Sigmoid colon (tissue), 7 donors: Measurements from ENCODE around the gene GRIK4. TPM values are rescaled to one million over a fixed set of nuclear protein-coding genes. Genes with fewer than 3 reads are reported as not detected.

Experiments
- DNase-seq: peaks from one replicate; pipeline ENCODE4 v3.0.0-alpha.2; 2019
- H3K27ac ChIP-seq, 4 donors: fragments of 200-600 bp; sonication (generic); one replicate each; pipeline ENCODE4 v1.5.1; 2016 to 2019; ENCODE audit warnings: mild to moderate bottlenecking in 1 of 4
- H3K27me3 ChIP-seq, 3 donors: fragments of 200-600 bp; sonication (generic); one replicate each; pipeline ENCODE4 v1.5.1; 2019; ENCODE audit warnings: mild to moderate bottlenecking in 1 of 3
- H3K36me3 ChIP-seq, 4 donors: fragments of 200-600 bp; sonication (generic); one replicate each; pipeline ENCODE4 v1.5.1; 2016 to 2019
- H3K4me1 ChIP-seq, 4 donors: fragments of 200-600 bp; sonication (generic); one replicate each; pipeline ENCODE4 v1.5.1; 2017 to 2019
- H3K4me3 ChIP-seq, 4 donors: fragments of 200-600 bp; sonication (generic); one replicate each; pipeline ENCODE4 v1.5.1; 2017 to 2019; ENCODE audit warnings: mild to moderate bottlenecking in 2 of 4, moderate library complexity in 1 of 4
- H3K9me3 ChIP-seq, 4 donors: fragments of 200-600 bp in 3 of 4; sonication (generic) in 3 of 4; one replicate each; pipeline versions ENCODE4 v1.5.1 to v1.6.1; 2013 to 2019
- EP300 ChIP-seq, 4 donors: sonication (generic); formaldehyde crosslinking; IDR thresholded peaks; one replicate each; pipeline ENCODE4 v1.6.1; 2017; ENCODE audit warnings: antibody characterized with exemption in 4 of 4
- POLR2A ChIP-seq, 2 donors: fragments of 450-650 bp; IDR thresholded peaks; one replicate each; pipeline ENCODE4 v1.6.1; 2016; ENCODE audit warnings: antibody characterized with exemption in 2 of 2, mild to moderate bottlenecking in 2 of 2, moderate library complexity in 2 of 2
- POLR2AphosphoS5 ChIP-seq, 4 donors: sonication (generic); formaldehyde crosslinking; IDR thresholded peaks; one replicate each; pipeline ENCODE4 v1.6.1; 2017; ENCODE audit warnings: antibody characterized with exemption in 4 of 4
- WGBS, 2 donors: extraction: QIAGEN DNeasy Blood & Tissue Kit; methylation state at CpG; one replicate each; pipeline ENCODE4 v1.1.7; 2013; 5-methylcytosine and 5-hydroxymethylcytosine counted together
- intact Hi-C: fragments of 100-400 bp; cut with DNase I; formaldehyde crosslinking; loops from one replicate; pipeline ENCODE4 v1.15.1; 2023
- polyA plus RNA-seq, 3 donors: library from polyadenylated mRNA; stranded (reverse); fragments of 200-250 nt; gene quantifications; one replicate each; pipeline ENCODE4 v1.2.3, GENCODE V29; 2013
- total RNA-seq, 4 donors: library from RNA; depleted of rRNA; stranded (reverse); fragments of >200 nt; gene quantifications; one replicate each; pipeline ENCODE4 v1.1.0, GENCODE V29; 2016
- TF ChIP-seq, protein P1 (sequence below), 4 experiments: fragments of 450-650 bp in 3 of 4; fragments of 200-600 bp in 1 of 4; IDR thresholded peaks; one replicate each; pipeline ENCODE4 v1.5.1; 2016 to 2019; ENCODE audit warnings: antibody characterized with exemption in 4 of 4, mild to moderate bottlenecking in 3 of 4, moderate library complexity in 2 of 4
- donor health status: healthy with polysubstance abuse.
- donor health status: Bipolar disorder and iron deficiency.
- donor health status: healthy.

The GRIK4 gene
- total and polyA plus RNA-seq, 7 donors = 0.10 to 0.36 (median 0.27) TPM; not detected in 4

DNA sequence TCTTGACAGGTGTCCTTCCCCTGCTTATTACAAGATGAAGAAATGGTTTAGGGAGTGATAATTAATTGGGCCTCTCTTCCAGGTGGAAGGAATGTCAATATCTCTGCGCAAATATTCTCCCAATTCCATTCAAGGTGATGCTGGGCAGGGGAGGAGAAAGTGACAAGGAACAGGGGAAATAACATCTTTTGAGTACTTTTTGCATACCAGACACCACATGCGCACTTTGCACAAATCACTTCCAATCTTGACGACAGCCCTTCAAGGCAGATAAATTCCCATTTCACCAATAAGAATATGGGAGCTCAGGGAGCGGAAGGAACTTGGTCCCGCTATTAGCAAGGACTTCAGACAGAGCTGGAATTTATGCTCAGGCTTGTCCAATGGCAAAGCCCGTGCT, 367.2 kb downstream of the GRIK4 start:
- Histone ChIP-seq H3K27ac (no peak overlapping the region), H3K36me3 (no peaks in the 10 kb centered on the region), H3K4me1 (no peaks in the 10 kb centered on the region), H3K27me3 (no peaks in the 10 kb centered on the region), H3K4me3 (no peak overlapping the region), H3K9me3 (no peaks in the 10 kb centered on the region)
- 81 to 83% methylated on average over 6 of the region's 6 CpGs for WGBS, 2 donors
- TF ChIP-seq, protein P1, sequence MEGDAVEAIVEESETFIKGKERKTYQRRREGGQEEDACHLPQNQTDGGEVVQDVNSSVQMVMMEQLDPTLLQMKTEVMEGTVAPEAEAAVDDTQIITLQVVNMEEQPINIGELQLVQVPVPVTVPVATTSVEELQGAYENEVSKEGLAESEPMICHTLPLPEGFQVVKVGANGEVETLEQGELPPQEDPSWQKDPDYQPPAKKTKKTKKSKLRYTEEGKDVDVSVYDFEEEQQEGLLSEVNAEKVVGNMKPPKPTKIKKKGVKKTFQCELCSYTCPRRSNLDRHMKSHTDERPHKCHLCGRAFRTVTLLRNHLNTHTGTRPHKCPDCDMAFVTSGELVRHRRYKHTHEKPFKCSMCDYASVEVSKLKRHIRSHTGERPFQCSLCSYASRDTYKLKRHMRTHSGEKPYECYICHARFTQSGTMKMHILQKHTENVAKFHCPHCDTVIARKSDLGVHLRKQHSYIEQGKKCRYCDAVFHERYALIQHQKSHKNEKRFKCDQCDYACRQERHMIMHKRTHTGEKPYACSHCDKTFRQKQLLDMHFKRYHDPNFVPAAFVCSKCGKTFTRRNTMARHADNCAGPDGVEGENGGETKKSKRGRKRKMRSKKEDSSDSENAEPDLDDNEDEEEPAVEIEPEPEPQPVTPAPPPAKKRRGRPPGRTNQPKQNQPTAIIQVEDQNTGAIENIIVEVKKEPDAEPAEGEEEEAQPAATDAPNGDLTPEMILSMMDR (IDR thresholded peaks at IDR 0.05) = no peak
- TF ChIP-seq POLR2A (IDR thresholded peaks at IDR 0.05) (no peak), EP300 (IDR thresholded peaks at IDR 0.05) (no peak), POLR2AphosphoS5 (IDR thresholded peaks at IDR 0.05) (no peak)
- no peak for DNase-seq
- intact Hi-C loops = no loop called here

DNA sequence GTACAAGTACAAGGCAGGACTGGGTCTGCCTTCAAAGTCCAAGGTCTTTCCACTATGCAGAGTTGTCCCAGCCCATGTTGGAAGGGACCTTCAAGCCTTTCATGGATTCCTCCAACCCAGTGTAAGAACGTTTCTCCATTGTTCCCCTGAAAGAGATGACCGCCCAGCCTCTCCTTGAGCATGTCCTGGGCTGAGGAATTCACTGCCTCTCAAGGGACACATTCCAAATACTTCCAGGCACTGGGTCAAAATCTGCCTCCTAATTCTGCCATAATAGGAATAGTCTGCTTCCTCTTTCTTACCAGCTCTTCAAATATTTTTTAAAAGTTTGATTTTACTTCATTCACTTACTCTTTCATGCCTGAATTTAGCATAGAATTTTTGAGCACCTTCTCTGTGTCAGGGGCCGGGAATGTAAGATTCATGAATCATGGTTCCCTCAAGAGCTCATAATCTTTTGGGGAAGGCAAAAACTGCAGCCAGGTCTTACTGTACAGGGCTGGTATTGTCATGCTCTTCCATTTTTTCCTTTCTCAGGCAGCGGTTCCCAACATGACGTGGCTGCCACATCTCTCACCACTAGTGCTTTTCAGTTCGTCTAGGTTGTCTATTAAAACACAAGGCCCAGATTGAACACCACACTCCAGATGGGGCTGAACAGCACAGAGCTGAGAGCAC, 369.1 kb downstream of the GRIK4 start:
- Histone ChIP-seq H3K4me1 (no peaks in the 10 kb centered on the region), H3K27me3 (no peaks in the 10 kb centered on the region), H3K27ac (no peak overlapping the region), H3K36me3 (no peaks in the 10 kb centered on the region), H3K9me3 (no peaks in the 10 kb centered on the region), H3K4me3 (no peak overlapping the region)
- DNase-seq = no peak
- TF ChIP-seq EP300 (IDR thresholded peaks at IDR 0.05) = no peak
- TF ChIP-seq POLR2A (IDR thresholded peaks at IDR 0.05) = no peak
- TF ChIP-seq POLR2AphosphoS5 (IDR thresholded peaks at IDR 0.05) = no peak
- TF ChIP-seq, protein P1 (IDR thresholded peaks at IDR 0.05) = no peak
- 83% methylated on average over 6 of the region's 6 CpGs for WGBS, 2 donors
- intact Hi-C loops = no loop called here

GRCh38 chr11:120881596-120881995, 370.0 kb downstream of the GRIK4 start:
- intact Hi-C loops = no loop called here
- 69 to 75% methylated on average over 4 of the region's 4 CpGs for whole genome bisulfite sequencing, 2 donors
- H3K4me1 ChIP-seq = no peaks in the 10 kb centered on the region
- no peaks in the 10 kb centered on the region for H3K27me3 ChIP-seq
- H3K27ac ChIP-seq = no peak overlapping the region
- H3K4me3 ChIP-seq = no peak overlapping the region
- no peak for TF ChIP-seq POLR2A (IDR thresholded peaks at IDR 0.05)
- TF ChIP-seq, protein P1 (IDR thresholded peaks at IDR 0.05) = no peak
- no peak for TF ChIP-seq EP300 (IDR thresholded peaks at IDR 0.05)
- no peak for TF ChIP-seq POLR2AphosphoS5 (IDR thresholded peaks at IDR 0.05)
- H3K9me3 ChIP-seq = no peaks in the 10 kb centered on the region
- no peaks in the 10 kb centered on the region for H3K36me3 ChIP-seq
- no peak for DNase-seq

DNA sequence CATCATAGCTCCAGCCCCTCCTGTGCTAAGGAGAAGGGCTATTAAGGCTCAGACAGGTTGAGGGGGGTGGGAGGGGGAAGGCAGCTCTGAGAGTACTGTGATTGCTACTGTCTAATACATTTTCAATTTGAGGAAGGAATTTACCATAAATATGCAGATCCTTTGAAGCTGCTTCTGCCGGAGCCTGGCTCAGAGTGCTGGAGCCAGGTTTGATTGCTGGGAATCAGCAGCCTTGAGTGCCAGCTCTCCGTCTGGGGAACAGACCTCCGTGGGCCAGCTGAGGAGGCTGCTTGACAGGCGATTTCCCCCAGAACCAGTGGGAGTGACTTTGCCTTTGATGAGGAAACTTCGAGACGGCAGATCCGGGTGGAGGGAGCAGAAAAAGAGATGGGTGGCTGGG, 370.6 kb downstream of the GRIK4 start:
- no peak overlapping the region for H3K27ac ChIP-seq
- no peaks in the 10 kb centered on the region for H3K27me3 ChIP-seq
- no peak for DNase-seq
- H3K4me3 ChIP-seq = no peak overlapping the region
- WGBS, 2 donors = 55 to 67% methylated on average over 7 of the region's 7 CpGs
- no peaks in the 10 kb centered on the region for H3K4me1 ChIP-seq
- H3K9me3 ChIP-seq = no peaks in the 10 kb centered on the region
- TF ChIP-seq, protein P1 (IDR thresholded peaks at IDR 0.05) = no peak
- TF ChIP-seq EP300 (IDR thresholded peaks at IDR 0.05) (no peak), POLR2AphosphoS5 (IDR thresholded peaks at IDR 0.05) (no peak), POLR2A (IDR thresholded peaks at IDR 0.05) (no peak)
- intact Hi-C loops = no loop called here
- no peaks in the 10 kb centered on the region for H3K36me3 ChIP-seq
